GM18870 (cell line): ENCODE results near the gene GFPT2.
"Not testable (repeated sequence)": the region's sequence is repeated elsewhere in the genome, so short reads cannot be mapped to it uniquely, and the experiment has no call there.

ENCODE experiments used
- ATAC-seq: cut with Tn5 transposase; IDR thresholded peaks from one replicate; pipeline ENCODE4 v1.9.1; 2021; ENCODE audit warnings: moderate library complexity; ENCODE audit not compliant: unreplicated experiment

GFPT2 gene

DNA sequence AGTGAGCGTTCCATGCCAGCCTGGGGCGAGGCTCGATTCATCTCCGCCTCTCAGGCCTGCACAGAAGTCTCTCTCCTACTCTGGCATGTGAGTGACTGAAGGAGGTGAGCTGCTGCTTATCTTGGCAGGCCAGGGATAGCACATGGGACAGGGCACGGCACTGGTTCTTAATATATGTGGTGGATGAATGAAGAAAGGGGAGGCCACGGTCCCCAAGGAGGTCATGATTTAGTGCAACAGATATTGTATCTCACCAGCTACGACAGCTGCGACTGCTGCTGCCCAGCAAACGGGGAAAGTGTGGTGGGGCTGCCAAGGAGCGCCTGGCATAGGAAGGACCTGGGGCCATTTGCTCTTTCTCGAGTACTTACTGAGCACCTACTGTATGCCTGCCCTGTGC, 41.9 kb downstream of the GFPT2 start:
- ATAC-seq = no peak

DNA sequence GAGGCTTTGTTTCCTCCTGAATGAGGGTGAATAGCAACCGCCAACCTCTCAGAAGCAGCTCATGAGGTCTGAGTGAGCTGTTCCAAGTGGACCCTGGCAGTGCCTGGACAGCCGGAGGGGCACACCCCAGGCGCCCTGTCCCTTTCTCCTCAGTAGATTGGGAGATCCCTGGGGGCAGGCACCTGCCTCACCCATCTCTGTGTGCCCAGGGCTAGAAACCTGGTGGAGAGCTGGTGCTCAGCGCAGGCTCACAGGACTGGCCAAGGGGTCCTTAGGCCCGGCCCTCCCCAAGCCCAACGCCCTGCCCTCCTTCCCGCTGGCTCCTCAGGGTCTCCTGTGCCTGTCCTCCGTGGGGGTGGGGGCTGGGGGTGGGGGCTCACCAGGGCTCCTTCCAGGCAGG, 46.3 kb downstream of the GFPT2 start:
- ATAC-seq = no peak

DNA sequence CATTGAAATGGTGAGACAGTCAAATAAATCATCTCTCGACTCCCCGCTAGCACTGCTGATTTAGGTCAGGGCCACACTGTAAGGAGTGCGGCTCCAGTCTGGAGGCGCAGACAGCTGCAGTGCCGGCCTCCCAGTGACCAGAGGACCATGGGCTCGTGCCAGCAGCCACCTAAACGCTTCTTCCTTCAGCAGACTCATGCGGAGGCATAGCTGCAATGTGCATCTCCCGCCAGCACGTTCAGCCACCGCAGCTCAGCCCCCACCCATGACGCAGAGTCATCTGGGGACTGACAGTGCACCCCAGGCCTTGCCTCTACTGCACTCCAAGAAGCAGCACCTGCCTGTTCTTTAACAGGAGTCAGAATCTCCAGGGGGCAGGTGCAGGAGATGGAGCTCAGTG, 47.7 kb downstream of the GFPT2 start:
- ATAC-seq = no peak

DNA sequence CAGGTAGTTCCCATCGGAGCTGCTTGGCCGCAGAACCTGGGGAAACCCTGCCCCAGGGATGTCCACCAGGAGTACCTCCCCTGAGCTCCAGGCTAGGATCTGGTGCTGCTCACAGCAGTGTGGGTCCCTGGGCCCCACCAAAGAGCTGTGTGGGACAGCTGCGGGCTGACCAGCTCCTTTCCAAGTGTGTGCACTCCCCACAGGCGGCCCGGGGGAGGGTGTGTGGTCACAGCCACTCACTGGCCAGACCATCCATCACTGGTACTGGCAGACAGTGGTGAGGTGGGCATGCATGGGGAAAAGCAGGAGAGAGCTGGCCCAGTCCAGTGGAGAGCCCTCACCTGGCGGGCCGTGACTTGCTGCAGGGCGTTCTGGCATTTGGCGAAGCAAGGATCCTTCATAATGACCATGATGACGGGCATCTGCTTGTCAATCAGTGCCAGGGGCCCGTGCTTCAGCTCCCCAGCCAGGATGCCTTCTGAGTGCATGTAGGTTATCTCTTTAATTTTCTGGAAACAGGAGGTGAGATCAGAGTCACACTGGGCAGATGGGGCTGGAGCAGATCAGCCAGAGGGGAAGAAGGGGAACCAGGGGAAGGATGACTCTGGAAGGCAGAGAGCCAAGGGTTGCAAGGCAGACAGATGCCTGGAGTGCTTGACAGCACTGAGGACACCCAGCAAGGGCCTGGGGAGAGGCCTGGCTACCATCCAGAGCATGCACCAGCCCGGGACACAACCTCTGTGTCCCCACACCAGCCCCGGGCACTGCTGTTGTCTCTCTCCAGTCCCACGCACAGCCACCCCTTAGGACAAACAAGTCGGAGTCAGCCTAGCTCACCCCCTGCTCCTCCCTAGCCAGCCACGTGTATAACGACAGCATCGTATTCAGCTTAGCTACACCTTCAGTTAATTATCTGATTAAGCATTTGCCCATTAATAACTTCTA, 48.4 kb downstream of the GFPT2 start:
- ATAC-seq = no peak

DNA sequence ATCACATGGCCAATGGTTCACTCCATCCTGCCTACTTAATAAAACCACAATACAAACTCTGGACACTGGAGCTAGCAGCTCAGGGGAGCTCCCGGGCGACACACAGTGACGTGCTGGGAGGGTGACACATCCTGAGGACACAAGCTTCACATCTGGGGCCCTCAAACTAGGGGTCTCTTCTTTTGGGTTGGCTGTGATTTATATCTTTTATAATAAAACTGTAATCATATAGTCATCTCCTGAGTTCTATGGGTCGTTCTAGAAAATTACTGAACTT, 49.2 kb downstream of the GFPT2 start:
- ATAC-seq = no peak

DNA sequence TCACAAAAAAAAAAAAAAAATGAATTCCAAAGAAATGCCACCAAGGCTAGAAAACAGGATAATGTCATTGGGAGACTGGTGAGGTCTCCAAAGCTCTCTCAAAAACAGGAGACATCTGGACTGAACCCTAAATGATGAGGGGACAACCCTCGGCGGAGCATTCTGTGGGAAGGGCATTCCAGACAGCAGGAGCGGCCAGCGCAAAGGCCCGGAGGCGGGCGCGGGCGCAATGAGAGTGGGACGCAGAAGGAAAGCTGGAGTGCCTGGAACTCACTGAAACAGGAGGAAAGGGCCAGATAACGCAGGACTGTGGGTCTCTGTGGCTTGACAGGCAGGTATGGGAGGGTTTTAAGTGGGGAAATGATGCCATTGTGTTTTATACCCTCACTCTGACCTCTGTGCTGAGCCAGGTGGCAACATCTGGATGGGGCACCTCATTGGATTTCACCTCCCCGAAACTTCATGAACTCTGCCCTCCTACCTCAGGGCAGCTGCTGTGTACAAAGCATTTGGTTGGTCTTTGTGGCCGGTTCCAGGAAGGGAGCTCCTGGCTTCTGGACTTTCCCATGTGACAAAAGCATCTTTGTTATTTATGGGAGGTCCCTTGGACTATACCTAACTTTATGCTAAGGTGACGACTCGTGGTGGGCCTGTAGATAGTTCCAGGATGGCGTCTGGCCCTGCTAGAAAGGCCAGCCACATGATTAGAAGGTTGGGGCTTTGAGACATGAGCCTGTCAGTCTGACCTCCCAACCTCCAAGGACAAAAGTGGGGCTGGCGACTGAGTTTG, 49.7 kb downstream of the GFPT2 start:
- ATAC-seq = no peak

DNA sequence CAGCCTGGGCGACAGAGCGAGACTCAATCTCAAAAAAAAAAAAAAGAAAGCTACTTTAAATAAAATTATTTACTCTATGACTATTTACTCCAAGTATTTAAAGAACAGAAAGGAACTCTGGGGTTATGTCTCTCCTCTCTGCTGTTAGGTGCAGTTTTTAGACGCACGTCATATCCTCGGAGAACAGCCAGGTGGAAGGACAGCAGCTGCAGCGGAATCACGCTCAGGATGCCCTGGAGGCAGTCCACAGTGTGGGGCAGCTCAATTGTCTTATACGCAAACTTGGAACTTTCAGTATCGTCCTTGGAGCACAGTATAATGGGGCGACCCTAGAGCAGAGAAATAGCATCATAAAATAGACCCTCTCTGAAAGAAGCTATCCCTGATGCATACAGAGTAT, 50.9 kb downstream of the GFPT2 start:
- ATAC-seq = no peak

DNA sequence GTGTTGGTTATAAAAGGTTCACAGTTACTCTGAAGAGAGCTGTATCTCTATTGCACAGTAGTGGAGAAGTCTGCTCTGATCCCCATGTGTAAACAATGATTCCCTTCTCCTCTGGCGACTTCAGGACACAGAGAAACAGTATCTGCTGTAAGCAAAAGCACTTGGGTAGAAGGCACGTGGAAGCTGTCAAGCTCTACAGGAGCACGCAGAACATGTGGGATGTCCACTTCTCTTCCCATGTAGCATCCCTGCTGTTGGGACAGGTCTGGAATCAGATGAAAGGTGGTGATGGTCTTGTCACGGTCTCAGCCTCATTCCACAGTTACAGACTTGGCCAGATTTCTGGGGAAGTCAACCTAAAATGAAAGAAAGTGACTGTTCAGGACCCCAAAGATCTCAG, 51.9 kb downstream of the GFPT2 start:
- no peak for ATAC-seq

DNA sequence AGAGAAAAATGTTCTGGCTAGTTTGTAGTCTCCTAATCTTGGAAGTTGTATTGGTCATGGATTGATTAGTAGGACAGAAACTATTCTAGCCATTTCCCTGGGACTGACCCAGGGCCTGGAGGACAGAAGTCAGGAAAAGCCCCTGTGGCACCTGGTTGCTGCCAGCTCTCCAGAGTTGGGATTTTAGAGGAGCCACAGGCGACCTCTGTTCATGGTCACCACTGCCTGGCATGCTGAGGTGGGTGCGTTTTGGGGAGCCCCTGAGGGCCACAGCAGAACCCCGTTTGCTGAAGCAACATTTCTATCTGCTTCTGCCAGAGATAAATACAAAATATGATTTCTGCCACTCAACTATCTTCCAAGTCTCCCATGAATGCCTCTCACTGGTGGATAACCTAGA, 53.6 kb downstream of the GFPT2 start:
- no peak for ATAC-seq

DNA sequence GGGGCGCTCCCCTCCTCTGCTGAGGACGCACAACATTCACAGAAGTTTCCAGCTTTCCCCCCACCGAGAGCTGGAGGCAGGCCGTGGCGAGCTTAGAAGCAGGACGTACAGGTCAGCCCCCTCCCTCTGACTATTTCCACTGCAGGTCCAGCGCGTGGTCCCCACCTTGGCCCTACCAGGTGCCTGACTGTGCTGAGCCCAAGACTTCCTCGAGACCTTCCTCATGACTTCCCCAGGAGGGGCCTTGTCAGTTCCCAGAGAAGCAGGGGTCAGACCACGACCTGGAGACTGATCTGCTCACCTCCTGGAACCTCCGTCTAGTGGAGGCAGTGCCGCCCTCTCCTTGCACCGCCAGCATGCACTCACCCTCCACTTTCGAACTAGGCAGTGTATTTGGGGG, 54.1 kb downstream of the GFPT2 start:
- ATAC-seq = not testable (repeated sequence)

DNA sequence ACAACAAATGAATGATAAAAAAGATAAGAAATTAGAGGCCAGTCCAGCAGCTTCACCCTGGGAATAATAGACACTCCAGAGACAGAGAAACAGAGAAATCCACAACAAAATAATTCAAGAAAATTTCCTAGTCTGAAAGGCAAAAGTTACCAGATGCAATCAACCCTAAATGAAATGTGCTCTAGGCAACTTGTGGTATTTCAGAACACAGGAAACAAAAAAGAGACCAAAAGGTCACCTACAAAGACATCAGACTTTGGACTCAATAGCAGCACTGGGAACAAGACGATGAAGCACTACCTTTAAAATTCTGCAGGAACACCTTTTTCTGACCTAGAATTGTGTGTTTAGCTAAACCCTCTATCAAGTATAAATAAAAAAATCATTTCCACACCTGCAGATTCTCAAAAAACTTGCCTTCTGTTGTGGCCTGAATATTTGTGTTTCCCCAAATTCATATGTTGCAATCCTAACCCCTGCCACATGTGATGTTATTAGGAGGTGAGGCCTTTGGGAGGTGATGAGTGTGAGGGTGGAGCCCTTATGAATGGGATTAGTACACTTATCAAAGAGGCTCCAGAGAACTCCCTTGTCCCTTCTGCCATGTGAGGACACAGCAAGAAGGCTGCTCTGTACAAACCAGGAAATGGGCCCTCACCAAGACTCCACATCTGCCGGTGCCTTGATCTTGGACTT, 55.4 kb downstream of the GFPT2 start:
- ATAC-seq = no peak

DNA sequence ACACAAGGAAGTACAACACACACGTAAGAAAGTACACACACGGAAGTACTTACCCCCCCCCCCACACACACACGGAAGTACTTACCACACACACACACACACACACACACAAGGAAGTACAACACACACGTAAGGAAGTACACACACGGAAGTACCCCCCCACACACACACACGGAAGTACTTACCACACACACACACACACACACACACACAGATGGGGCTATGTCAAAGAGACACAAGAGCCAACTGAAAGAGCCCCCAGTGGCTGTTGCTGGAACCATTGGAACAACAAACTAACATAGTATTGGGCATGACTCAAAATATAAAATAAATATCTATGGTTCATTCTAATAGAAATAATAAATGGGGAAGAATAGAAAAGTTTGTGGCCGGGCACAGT, 56.4 kb downstream of the GFPT2 start:
- no peak for ATAC-seq

DNA sequence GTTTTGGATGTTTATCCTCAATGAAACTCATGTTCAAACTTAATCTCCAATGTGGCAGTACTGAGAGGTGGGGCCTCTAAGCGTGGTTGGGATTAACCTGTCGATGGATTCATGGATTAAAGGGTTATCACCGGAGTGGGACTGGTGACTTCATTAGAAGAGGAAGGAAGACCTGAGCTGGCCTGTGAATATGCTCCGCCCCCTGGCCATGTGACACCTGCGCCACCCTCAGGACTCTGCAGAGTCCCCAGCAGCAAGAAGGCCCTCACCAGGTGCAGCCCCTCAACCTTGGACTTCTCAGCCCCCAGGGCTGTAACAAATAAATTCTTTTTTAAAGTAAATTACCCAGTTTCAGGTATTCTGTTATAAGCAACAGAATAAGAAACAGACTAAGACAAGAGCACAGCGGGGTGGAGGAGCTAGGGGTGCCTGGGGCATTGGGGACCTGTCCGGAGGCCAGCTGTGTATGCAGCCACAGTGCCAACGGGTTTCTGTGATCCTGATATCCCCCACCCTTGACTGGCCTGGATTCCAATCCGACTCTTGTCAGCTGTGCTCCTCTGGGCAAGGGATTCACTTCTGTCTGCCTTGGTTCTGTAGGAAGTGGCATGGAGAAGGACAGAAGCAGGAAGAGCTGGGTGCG, 58.1 kb downstream of the GFPT2 start:
- ATAC-seq = no peak

DNA sequence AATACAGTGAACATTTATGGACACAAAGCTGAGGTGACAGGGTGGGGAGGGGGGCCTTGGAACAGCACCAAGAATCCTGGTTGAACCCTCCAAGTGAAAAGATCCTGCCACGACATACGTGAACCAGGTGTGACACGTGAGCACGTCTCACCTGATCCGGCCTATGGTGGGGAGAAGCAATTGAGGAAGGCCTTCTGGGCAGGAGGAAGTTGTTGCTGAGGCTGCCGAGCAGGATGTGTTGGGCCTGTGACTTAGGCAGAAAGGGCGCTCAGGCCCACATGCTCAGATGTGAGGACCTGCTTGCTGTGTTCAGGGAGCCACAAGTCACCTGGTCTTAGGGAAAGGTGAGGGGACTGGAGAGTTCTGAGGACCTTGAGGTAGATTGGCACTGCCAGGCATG, 58.7 kb downstream of the GFPT2 start:
- no peak for ATAC-seq

DNA sequence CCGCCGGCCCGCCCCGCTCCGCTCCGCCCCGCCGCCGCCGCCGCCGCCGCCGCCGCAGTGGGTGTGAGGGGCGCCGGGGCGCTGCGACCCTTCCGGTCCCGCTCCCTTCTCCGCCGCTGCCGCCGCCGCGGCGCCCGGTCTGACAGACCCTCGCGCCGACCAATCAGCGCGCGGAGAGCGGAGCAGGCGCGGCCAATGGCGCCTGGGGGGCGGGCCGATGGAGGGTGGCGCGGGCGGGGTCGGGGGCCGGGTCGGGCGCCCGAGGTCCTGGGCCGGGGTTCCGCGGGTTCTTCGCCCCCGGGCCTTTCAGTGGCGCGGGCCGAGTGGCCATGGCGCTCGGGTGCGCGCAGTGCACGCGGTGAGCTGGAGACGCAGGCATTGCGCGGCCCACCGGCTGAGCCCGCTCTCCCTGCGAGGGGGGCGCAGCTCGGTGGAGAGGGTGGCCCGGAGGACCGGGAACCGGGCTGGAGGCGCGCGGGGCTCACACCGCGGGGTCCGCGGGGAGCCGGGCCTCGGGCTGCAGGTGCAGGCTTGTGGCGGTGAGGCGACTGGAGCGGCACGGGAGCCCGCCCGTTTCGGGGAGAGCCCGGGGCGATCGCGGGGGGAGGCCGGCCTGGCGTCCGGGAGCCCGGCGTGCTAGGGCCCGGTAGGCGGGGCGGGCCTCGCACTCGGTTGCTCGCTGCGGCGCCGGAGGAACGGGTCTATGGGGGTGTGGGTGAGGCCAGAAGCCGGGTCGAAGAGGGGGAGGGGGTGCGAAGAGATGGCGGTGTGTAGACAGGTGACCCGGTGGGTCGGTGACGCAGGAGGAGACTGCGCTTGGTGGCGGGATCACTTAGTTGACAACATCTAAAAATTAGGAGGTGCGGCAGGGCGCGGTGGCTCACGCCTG, 60.9 kb downstream of the GFPT2 start, which contains the start of gene MAPK9:
MAPK9 (minus strand) TSS at position 141 of the 889 bp plus-strand sequence. CDS start 11,522 bp downstream, outside the sequence.
- ATAC-seq = no peak

DNA sequence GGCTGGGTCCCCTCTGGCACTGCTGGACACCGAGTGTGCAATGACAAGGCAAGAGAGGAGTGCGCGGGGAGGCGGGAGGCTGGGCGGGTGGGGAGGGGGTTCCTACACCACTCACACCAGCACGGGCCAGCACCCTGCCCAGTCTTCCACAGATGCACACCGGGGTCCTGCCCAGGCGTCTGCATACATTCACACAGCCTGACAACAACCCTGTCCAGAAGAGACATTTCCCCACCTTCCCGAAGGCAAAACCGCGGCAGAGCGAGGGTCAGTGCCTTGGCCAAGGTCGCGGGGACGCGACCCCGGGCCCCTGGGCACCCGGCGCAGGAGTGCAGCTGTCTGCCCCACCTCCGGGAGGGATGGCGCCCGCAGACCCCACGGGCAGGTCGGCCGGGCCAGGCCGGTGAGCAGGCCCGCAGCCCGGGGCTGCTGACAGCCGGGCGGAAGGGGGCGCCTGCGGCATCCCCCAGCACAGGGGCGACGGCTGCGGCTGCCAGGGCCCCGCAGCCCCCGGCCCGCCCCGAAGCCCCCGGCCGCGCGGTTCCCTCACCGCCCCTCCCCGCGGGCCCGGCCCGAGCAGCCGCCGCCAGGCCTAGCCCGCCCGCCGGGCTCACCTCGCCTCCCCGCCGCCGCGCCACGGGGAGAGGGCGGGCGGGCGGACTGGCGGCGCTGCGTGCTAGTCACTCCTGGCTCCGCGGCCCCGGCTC, 61.7 kb downstream of the GFPT2 start:
- no peak for ATAC-seq

DNA sequence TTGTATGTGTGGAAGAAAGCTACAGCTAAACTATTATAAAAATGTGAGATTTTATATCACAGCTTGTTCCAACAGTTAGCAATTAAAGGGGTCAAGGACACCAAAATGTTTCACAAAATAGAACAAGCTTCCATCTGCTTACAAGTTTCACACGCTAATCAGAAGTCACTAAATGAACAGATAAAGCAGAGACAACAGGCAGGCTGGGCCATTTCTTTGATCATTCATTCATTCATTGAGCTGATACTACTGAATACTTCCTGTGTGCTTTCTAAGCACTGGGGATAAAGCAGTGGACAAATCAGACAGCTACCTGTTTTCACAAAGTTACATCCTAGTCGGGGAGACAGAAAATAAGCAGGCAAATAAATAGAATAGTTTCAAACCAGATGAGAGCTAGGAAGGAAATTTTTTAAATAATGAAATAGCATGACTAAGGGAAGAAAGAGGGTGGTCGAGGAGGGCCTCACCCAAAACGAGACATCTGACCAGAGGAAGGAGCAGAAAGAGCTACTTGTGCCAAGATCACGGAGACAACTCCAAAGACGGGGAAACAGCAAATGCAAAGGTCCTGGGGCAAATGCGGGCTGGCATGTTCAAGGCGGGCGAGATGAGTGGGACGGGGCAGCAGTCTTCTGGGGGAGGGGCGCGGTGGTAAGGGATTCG, 62.4 kb downstream of the GFPT2 start:
- no peak for ATAC-seq

DNA sequence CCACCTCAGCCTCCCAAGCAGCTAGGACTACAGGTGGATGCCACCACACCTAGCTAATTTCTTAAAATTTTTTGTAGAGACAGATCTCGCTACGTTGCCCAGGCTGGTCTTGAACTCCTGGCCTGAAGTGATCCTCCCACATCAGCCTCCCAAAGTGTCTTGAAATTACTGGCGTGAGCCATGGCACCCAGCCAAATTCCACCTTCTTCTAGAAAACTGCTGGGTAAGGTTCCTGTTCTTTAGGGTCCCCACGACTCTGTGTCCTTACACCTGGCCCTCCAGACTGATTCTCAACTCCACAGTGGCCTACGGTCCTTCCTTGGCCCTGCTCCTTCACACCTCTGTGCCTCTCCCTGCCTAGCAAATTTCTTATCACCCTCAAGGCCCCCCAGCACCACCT, 63.2 kb downstream of the GFPT2 start:
- ATAC-seq = no peak

DNA sequence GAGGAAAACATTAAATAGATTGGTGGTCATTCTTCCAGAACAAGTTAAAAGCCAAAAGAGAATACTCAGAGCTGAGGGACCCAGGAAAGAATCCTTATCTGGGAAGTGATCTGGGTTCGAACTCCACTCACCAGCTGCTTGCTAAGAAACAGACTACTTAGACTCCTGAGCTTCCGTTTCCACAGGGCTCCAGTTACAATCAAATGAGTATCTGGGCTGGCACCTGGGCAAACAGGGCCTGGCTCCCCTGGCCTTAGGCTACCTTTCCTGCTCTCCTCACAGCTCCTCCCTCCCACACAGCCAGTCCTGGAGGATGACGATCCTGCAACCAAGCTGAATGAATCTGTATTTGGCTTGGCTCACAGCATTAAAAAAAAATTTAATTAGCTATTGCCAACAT, 63.7 kb downstream of the GFPT2 start:
- ATAC-seq = no peak
